ENCODE measurements around the gene THPO. TPM values are rescaled to one million over a fixed set of nuclear protein-coding genes. Genes with fewer than 3 reads are reported as not detected.

Gene THPO
- total RNA-seq, 1 donor from 2014 or later: 0.20 TPM

- no peak overlapping the region for H3K4me3 ChIP-seq
- peak overlapping the region; percentile 89 for H3K27ac ChIP-seq
- intact Hi-C loops (cut with DNase I): no loop called here
- peaks cover 26% of the 10 kb centered on the region for H3K4me1 ChIP-seq
- DNase-seq (no peak), ATAC-seq (no peak)
- no peaks in the 10 kb centered on the region for H3K9me3 ChIP-seq
- H3K36me3 ChIP-seq: peaks cover 37% of the 10 kb centered on the region
- H3K27me3 ChIP-seq: no peaks in the 10 kb centered on the region
- no peak for TF ChIP-seq CTCF (IDR thresholded peaks at IDR 0.05)
These were observed 40.0 kb downstream of the THPO start for GRCh38 chr3:184337981-184338380.

GRCh38 chr3:184337399-184337714, 40.6 kb downstream of the THPO start, which contains the start of gene FAM131A:
FAM131A (plus strand) TSS chr3:184337600; CDS start chr3:184337631, 31 bp downstream.
- H3K27ac ChIP-seq: peak within 1 kb of the TSS; percentile 89
- peaks cover 39% of the 10 kb centered on the region for H3K36me3 ChIP-seq
- TF ChIP-seq CTCF (IDR thresholded peaks at IDR 0.05): no peak
- no peak for ATAC-seq
- intact Hi-C loops (cut with DNase I): no loop called here
- peaks cover 26% of the 10 kb centered on the region for H3K4me1 ChIP-seq
- no peaks in the 10 kb centered on the region for H3K27me3 ChIP-seq
- DNase-seq: no peak
- peak within 1 kb of the TSS; percentile 72 for H3K4me3 ChIP-seq
- H3K9me3 ChIP-seq: no peaks in the 10 kb centered on the region

- no peak for TF ChIP-seq CTCF (IDR thresholded peaks at IDR 0.05)
- intact Hi-C loops (cut with DNase I): no loop called here
These were observed 41.2 kb downstream of the THPO start for GRCh38 chr3:184336547-184337398.

GRCh38 chr3:184335661-184336546, 42.1 kb downstream of the THPO start:
- ATAC-seq: peak; percentile 83
- H3K4me3 ChIP-seq: peak overlapping the region; percentile 72
- peaks cover 26% of the 10 kb centered on the region for H3K4me1 ChIP-seq
- TF ChIP-seq CTCF (IDR thresholded peaks at IDR 0.05): no peak
- DNase-seq: peak; percentile 94
- intact Hi-C loops (cut with DNase I): no loop called here
- peak overlapping the region; percentile 89 for H3K27ac ChIP-seq
- H3K36me3 ChIP-seq: peaks cover 44% of the 10 kb centered on the region
- H3K27me3 ChIP-seq: no peaks in the 10 kb centered on the region
- no peaks in the 10 kb centered on the region for H3K9me3 ChIP-seq

More at GRCh38 chr3:184336547-184337398, 41.2 kb downstream of the THPO start:
- Histone ChIP-seq H3K27me3 (no peaks in the 10 kb centered on the region), H3K9me3 (no peaks in the 10 kb centered on the region), H3K36me3 (peaks cover 39% of the 10 kb centered on the region), H3K4me3 (peak overlapping the region; percentile 72), H3K27ac (peak overlapping the region; percentile 89), H3K4me1 (peaks cover 26% of the 10 kb centered on the region)
- DNase-seq: no peak
- ATAC-seq: peak; percentile 18

- ATAC-seq (no peak), DNase-seq (no peak)
- Histone ChIP-seq H3K4me1 (peaks cover 26% of the 10 kb centered on the region), H3K9me3 (no peaks in the 10 kb centered on the region), H3K27ac (peak overlapping the region; percentile 89), H3K36me3 (peaks cover 50% of the 10 kb centered on the region), H3K4me3 (peak overlapping the region; percentile 72), H3K27me3 (no peaks in the 10 kb centered on the region)
- intact Hi-C loops (cut with DNase I): no loop called here
- no peak for TF ChIP-seq CTCF (IDR thresholded peaks at IDR 0.05)
These were observed 42.7 kb downstream of the THPO start for GRCh38 chr3:184335291-184335660.

All from upper lobe of right lung (tissue), 1 donor.